GM19328 (cell line): ENCODE results near the gene TTYH1.
"Not testable (repeated sequence)": the region's sequence is repeated elsewhere in the genome, so short reads cannot be mapped to it uniquely, and the experiment has no call there.

ENCODE experiments used
- ATAC-seq: cut with Tn5 transposase; IDR thresholded peaks from one replicate; pipeline ENCODE4 v1.9.1; 2021; ENCODE audit warnings: mild to moderate bottlenecking, moderate library complexity; ENCODE audit not compliant: unreplicated experiment

The TTYH1 gene

GRCh38 chr19:54458648-54459281, 43.5 kb downstream of the TTYH1 start:
- ATAC-seq: no peak

DNA sequence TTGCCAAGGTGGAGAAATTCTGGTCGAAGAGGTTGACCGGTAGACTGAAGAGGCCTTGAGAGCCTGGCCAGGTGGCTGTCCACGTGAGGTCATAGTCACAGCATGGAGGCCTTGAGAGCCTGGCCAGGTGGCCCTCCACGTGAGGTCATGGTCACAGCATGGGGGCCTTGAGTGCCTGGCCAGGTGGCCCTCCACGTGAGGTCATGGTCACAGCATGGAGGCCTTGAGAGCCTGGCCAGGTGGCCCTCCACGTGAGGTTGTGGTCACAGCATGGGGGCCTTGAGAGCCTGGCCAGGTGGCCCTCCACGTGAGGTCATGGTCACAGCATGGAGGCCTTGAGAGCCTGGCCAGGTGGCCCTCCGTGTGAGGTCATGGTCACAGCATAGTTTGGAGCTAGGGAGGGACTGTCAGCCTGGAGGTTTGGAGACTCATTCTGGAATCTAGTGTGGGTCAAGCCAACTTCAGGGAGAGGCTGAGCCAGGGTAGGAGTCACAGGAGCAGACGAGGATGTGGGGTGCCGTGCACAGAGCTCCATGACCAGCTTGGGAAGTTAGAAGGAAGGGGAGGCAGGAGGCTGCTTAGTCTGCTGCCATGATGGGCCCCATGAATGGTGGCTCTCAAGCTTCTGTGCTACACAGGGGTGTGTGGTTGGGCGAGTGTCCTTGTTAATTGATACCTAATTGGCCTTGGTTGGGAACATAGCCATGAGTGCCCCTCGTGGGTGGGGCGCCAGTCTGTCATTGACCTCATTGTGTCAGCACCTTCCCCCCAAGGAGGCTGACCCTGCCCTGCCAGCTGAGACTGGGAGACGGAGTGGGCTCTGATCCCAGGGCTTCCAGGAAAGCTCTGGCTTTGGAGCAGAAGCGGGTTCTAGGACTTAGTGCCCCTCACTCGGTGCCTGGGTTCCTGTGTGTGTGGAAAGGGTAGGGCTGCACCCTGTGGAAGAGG, 44.3 kb downstream of the TTYH1 start:
- ATAC-seq: no peak

- ATAC-seq: no peak
Observed at GRCh38 chr19:54460230-54461005, 45.2 kb downstream of the TTYH1 start.

GRCh38 chr19:54461210-54461609, 45.9 kb downstream of the TTYH1 start:
- no peak for ATAC-seq

GRCh38 chr19:54461613-54462012, 46.3 kb downstream of the TTYH1 start:
- ATAC-seq: no peak

- ATAC-seq: no peak
Observed at GRCh38 chr19:54462047-54462654, 46.9 kb downstream of the TTYH1 start.

DNA sequence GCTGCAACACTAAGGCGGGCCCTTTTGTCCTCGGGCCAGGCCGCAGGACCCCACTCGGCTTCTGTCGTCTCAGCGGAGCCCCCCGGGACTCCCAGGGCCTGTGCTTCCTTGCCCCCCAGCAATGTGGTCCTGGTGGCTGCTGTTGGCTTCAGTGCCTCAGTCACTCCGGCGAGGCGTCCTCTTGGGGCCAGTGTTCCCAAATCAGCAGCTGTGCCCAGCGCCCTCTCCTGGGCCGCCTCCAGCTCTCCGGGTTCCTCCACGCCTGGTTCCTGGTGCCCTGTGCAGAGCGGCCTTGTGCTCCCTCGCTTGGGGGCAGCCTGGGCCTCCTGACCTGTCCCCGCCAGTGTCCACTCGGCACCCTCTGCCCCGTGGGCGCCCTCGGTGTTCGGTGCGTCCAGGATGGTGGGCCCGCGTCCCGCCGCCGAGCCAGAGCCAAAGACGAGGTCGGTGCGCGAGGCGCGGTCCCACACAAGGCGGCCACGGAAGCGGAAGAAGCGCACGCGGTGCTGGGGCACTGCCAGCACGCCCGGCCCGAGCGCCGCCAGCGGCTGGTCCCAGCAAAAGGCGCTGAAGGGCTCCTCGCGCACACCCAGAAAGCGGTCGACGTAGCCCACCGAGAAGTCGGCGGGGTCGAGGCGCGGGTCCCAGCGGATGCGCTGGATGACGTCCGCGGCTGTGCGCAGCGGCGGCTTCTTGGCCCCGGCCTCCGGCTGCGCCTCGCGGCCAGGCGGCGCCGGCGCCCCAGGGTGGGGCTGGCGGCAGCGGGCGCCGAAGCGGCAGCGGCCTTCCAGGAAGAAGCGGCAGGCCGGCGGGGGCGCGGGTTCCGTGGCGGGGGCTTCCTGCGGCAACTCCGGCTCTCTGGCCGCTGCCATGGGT, 47.6 kb downstream of the TTYH1 start:
- peak; percentile 4 for ATAC-seq

- ATAC-seq: peak; percentile 44
Observed at GRCh38 chr19:54463531-54464043, 48.3 kb downstream of the TTYH1 start, which contains the start of gene LENG9. LENG9 (minus strand) TSS chr19:54463778; CDS start chr19:54463526, 252 bp downstream.

- peak; percentile 30 for ATAC-seq
Observed at GRCh38 chr19:54464044-54464629, 48.9 kb downstream of the TTYH1 start.

DNA sequence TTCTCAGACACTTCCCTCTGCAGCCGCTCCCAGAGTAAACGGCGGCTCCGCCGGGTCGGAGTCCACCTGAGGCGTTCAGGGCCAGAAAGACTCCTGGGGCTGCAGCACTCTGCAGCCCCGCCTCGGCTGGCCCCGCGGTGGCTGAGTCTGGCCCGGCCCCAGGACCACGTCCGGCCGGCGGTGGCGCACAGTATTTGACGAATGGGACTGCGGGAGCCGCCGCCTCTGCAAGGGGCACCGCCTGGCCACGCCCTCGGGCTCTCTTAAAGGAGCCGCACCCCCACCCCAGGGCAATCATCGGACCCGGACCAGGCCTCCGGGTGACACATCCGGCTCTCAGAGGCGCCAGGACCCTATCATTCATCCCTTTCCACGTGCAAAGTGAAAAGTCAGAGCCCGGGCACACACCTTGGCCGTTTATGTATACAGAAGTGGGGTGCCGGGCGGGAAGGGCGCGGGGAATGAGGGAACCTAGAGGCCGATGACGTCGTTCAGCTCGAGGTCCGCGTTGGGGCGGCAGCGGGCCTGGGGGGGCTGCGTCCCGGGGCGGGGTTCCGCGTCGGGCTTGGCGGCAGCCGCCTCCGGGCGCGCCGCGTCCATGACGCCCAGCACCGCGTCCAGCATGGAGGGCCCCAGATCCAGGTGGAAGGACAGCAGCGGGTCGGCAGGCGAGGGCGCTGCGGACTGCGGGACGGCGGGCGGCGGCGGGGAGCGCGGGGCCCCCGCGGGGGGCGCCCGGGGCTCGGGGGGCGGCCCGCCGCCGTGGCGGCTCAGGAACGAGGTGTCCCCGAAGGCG, 49.6 kb downstream of the TTYH1 start:
- ATAC-seq: peak; percentile 52

DNA sequence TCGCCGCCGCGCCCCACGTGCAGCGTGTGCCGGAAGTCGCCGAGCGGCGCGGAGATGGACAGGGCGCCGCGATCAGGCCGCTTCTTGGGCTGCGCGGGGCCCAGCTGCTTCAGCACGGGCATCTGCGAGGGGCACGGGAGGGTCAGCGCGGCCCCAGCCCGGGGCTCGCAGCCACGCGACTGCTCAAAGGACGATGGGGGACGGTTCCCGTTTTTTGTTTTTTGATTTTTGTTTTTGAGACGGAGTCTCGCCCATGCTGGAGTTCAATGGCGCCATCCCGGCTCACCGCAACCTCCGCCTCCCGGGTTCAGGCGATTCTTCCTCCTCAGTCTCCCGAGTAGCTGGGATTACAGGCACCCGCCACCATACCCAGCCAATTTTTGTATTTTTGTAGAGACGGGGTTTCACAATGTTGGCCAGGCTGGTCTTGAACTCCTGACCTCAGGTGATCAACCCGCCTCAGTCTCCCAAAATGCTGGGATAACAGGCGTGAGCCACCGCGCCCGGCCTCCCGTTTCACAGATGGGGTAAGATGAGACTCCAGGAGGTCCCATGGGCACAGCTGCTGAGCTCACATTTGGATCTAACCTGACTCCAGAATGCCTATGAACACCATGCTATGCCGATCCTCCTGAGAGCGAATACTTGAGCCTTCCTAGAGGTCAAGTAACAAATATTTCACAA, 50.3 kb downstream of the TTYH1 start:
- ATAC-seq: no peak

GRCh38 chr19:54466110-54466480, 50.8 kb downstream of the TTYH1 start:
- ATAC-seq: not testable (repeated sequence)

DNA sequence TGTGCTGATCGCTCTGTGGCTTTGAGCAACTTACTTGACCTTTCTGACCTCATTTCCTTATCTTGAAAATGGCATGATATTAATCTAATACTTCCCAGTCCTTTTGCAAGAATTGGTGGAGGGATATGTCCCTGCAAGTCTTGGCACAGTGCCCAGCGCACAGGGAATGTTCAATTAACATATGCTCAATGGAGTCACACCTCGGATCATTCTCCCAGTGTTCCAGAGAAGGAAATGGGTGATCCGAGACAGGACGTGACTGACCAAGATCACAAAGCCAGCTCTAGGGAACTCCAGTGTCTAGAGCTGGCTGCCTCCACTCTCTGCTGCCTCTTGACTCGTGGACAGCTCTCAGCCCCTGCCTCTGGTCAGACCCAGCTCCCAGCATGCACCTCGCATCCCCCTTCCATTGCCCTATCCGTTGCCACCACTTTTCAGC, 54.3 kb downstream of the TTYH1 start:
- no peak for ATAC-seq

DNA sequence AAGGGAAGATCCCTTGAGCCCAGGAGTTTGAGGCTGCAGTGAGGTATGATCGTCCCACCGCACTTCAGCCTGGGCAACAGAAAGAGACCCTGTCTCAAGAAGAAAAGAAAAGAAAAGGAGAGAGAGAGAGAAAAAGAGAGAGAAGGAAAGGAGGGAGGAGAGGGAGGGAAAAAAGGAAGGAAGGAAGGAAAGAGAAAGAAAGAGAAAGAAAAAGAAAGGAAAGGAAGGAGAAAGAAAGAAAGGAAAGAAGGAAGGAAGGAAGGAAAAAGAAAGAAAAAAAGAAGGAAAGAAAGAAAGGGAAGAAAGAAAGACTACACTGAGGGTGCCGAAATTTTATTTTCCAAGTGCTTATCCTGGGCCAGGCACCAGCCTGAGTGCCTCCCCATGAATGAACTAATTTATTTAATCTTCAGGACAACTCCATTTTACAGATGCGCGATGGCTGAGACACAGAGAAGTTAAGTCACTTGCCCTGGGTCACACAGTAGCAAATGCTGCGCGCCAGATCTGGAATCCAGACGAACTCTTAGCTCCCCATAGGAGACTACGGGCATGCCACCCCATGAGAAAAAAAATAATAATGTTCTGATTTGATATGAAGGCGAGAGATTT, 55.1 kb downstream of the TTYH1 start:
- no peak for ATAC-seq

- ATAC-seq: no peak
Observed at GRCh38 chr19:54470991-54471782, 55.9 kb downstream of the TTYH1 start.

DNA sequence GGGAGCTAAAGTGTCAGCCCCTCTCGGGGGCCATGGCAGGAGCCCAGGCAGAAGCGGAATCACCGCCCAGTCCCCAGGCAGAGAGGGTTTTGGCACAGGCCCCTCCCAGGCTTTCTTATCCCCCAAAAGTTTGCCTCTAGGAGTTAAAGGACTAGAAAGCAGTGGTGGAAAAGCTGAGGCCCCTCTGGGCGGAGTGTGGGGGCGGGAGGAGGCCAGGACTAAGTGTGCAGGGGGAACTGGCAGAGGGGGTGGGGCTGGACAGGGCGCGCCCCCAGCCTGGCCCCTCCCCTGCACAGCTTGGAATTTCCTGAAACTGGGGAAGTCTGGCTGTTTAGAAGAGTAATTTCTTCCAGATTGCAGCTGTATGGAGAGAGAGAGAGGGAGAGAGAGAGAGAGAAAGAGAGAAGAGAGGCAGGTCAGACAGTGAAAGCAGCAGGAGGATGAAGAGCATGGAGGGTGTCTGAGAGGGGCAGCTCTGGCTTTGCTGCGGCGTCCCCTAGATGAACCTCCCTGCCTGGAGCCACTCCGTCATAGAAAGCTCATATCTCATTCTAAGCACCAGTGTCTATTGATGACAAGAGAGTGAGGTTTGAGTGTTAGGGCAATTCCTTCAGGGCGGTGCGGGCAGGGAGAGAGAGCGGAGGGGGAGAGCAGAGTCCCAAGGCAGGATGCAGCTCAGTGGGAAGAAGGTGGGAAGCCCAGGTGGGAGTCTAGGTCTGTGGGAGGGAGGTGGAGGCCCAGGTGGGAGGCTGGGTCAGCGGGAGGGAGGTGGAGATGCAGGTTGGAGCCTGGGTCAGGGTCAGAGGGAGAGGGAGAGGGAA, 58.0 kb downstream of the TTYH1 start, which contains the start of gene CDC42EP5:
CDC42EP5 (minus strand) TSS at position 226 of the 821 bp plus-strand sequence. CDS start 7,749 bp downstream, outside the sequence.
- no peak for ATAC-seq
